Measurements from ENCODE around the gene PTPRN2. TPM values are rescaled to one million over a fixed set of nuclear protein-coding genes. Genes with fewer than 3 reads are reported as not detected.

The PTPRN2 gene
- total and polyA plus RNA-seq, 2 donors (not counting 3 experiments of a cell fraction or from before 2014, with no cell fraction given): 0.62 to 0.88 TPM

DNA sequence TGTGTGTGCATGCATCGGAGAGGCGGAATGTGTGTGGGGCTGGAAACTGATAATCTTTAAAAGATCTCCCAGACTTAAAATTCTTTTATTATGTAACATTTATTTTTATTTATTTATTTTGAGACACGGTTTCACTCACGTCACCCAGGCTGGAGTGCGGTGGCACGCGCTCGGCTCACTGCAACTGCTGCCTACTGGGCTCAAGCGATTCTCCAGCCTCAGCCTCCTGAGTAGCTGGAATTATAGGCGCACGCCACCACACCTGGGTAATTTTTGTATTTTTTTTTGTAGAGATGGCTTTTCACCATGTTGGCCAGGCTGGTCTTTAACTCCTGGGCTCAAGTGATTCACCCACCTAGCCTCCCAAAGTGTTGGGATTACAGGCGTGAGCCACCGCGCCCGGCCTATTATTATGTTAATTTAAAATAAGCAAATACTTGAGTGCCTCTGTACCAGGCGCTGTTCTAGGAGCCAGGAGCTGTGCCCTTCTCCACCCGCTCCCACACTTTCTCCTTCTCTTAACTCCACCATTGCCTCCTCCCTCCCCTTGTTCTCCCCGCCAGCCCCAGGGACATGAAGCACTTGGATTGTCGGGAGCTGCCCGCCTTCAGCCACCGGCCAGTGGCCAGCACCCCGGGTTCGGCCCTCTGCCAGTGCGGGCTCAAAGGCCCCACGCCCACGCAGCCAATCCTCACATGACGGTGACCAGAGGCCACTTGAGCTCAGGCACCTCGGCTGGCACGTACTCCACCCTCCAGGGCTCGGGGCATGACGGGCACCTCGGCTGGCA is 1087.3 kb downstream of the PTPRN2 start:
- H3K9me1 ChIP-seq (replicated peaks; ENCODE audit: control insufficient read depth, extremely low read depth, insufficient read depth, low read length): no peaks in the 10 kb centered on the region
- no peaks in the 10 kb centered on the region for H3K27me3 ChIP-seq (ENCODE audit: control insufficient read depth in 2 of 2, insufficient read depth in 2 of 2, low read length in 2 of 2)
- H3K4me1 ChIP-seq (ENCODE audit: control insufficient read depth, extremely low read depth, insufficient read depth, low read length): peaks cover 9% of the 10 kb centered on the region
- no peak for DNase-seq (ENCODE audit: low read depth, low spot score)
- dilution Hi-C loops (cut with MboI; ENCODE audit: extremely low pct_ligation_motif_present, low sequenced_read_pairs) (no loop called here), intact Hi-C loops (cut with micrococcal nuclease) (no loop called here)
- no peak overlapping the region for H3K27ac ChIP-seq (ENCODE audit: insufficient read depth, low read depth, low read length)
- no peak overlapping the region for H2AFZ ChIP-seq (ENCODE audit: low read depth, low read length)
- H3K79me2 ChIP-seq (ENCODE audit: control insufficient read depth, insufficient read depth, low read length): no peaks in the 10 kb centered on the region
- BruUV-seq (replicated peaks): no TSS peak
- H4K20me1 ChIP-seq (replicated peaks; ENCODE audit: control insufficient read depth, extremely low read depth, insufficient read depth, low read length): no peaks in the 10 kb centered on the region
- CTCF ChIA-PET: no interaction called here
- POLR2A ChIA-PET: no interaction called here
- H3K4me3 ChIP-seq (replicated peaks in 1 of 3; ENCODE audit: insufficient read depth in 1 of 3, low read depth in 1 of 3, low read length in 3 of 3): no peak overlapping the region
- TF ChIP-seq JUN (IDR thresholded peaks at IDR 0.05; ENCODE audit: borderline replicate concordance, insufficient read depth, insufficient read length, low read depth) (no peak), POLR2A (IDR thresholded peaks at IDR 0.05; ENCODE audit: low read depth, low read length) (no peak), POLR2AphosphoS5 (IDR thresholded peaks at IDR 0.05; ENCODE audit: insufficient read depth, low read depth, low read length) (no peak), MYC (IDR thresholded peaks at IDR 0.05; ENCODE audit: low read depth, low read length) (no peak), GATA2 (IDR thresholded peaks at IDR 0.05; ENCODE audit: insufficient read depth, insufficient read length, low read depth, low read length) (no peak), EZH2 (IDR thresholded peaks at IDR 0.05; ENCODE audit: borderline replicate concordance, low read depth, low read length, severe bottlenecking) (no peak), FOS (IDR thresholded peaks at IDR 0.05; ENCODE audit: borderline replicate concordance, insufficient read depth, low read length) (no peak)
- TF ChIP-seq, protein P1, sequence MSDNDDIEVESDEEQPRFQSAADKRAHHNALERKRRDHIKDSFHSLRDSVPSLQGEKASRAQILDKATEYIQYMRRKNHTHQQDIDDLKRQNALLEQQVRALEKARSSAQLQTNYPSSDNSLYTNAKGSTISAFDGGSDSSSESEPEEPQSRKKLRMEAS (IDR thresholded peaks at IDR 0.05; ENCODE audit: insufficient read depth, insufficient read length): no peak
- TF ChIP-seq, protein P2, sequence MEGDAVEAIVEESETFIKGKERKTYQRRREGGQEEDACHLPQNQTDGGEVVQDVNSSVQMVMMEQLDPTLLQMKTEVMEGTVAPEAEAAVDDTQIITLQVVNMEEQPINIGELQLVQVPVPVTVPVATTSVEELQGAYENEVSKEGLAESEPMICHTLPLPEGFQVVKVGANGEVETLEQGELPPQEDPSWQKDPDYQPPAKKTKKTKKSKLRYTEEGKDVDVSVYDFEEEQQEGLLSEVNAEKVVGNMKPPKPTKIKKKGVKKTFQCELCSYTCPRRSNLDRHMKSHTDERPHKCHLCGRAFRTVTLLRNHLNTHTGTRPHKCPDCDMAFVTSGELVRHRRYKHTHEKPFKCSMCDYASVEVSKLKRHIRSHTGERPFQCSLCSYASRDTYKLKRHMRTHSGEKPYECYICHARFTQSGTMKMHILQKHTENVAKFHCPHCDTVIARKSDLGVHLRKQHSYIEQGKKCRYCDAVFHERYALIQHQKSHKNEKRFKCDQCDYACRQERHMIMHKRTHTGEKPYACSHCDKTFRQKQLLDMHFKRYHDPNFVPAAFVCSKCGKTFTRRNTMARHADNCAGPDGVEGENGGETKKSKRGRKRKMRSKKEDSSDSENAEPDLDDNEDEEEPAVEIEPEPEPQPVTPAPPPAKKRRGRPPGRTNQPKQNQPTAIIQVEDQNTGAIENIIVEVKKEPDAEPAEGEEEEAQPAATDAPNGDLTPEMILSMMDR (IDR thresholded peaks at IDR 0.05; ENCODE audit: extremely low read depth in 1 of 2, insufficient read depth in 1 of 2, low read depth in 1 of 2, low read length in 2 of 2): no peak
- FAIRE-seq: no peak
- H3K4me2 ChIP-seq (ENCODE audit: insufficient read depth, low read length): no peak overlapping the region
- H3K36me3 ChIP-seq (ENCODE audit: control insufficient read depth in 2 of 2, extremely low read depth in 1 of 2, insufficient read depth in 2 of 2, low read length in 2 of 2): no peaks in the 10 kb centered on the region
- no peak overlapping the region for H3K9ac ChIP-seq (replicated peaks; ENCODE audit: extremely low read depth, insufficient read depth, low read length)
- H3K9me3 ChIP-seq (replicated peaks; ENCODE audit: control insufficient read depth, insufficient read depth, low read length): no peaks in the 10 kb centered on the region

Measured in endothelial cell of umbilical vein (primary cell).